HepG2 (cell line): ENCODE results near the gene SAMD4B. TPM values are rescaled to one million over a fixed set of nuclear protein-coding genes. Genes with fewer than 3 reads are reported as not detected.
A peak's percentile ranks its signal among the peaks of the same experiment; 100 is the strongest.

Experiments used
- AGO2 ChIP-seq: fragments of 200-400 bp; formaldehyde crosslinking; optimal IDR thresholded peaks from 2 replicates; pipeline ENCODE3; 2017; ENCODE audit warnings: mild to moderate bottlenecking, low read depth, low read length, moderate library complexity
- AHDC1 ChIP-seq: sonication (generic); formaldehyde crosslinking; IDR thresholded peaks from 2 replicates; pipeline ENCODE4 v1.5.1; 2020; ENCODE audit warnings: mild to moderate bottlenecking, missing genetic modification reagents, borderline replicate concordance
- ATF6 ChIP-seq: sonication (generic); formaldehyde crosslinking; conservative IDR thresholded peaks from 2 replicates; pipeline ENCODE4 v1.4.0; 2020; ENCODE audit warnings: missing genetic modification reagents
- CBFB ChIP-seq: sonication (generic); formaldehyde crosslinking; IDR thresholded peaks from 2 replicates; pipeline ENCODE4 v1.4.0; 2020; ENCODE audit warnings: missing genetic modification reagents
- DPF2 ChIP-seq: sonication (generic); formaldehyde crosslinking; IDR thresholded peaks from 2 replicates; pipeline ENCODE4 v1.4.0; 2020; ENCODE audit warnings: mild to moderate bottlenecking, low read depth, missing genetic modification reagents, borderline replicate concordance
- KLF16 ChIP-seq, 2 experiments: sonication (generic) in 1 of 2; formaldehyde crosslinking in 1 of 2; IDR thresholded peaks; 2 replicates each; pipeline versions ENCODE4 v1.6.1 to v1.8.0; 2016 to 2023; ENCODE audit warnings: missing genetic modification reagents in 2 of 2, missing compliant biosample characterization in 1 of 2
- POLR2AphosphoS2 ChIP-seq: IDR thresholded peaks from 2 replicates; pipeline ENCODE4 v1.6.1; 2011; ENCODE audit warnings: low read depth, low read length, improper control_type of control experiment
- TOE1 ChIP-seq: sonication (generic); formaldehyde crosslinking; IDR thresholded peaks from 2 replicates; pipeline ENCODE4 v1.4.0; 2020; ENCODE audit warnings: mild to moderate bottlenecking, missing genetic modification reagents
- ZBTB38 ChIP-seq: sonication (generic); formaldehyde crosslinking; IDR thresholded peaks from 2 replicates; pipeline ENCODE4 v1.5.1; 2020; ENCODE audit warnings: mild to moderate bottlenecking, missing genetic modification reagents
- ZIK1 ChIP-seq: sonication (generic); formaldehyde crosslinking; IDR thresholded peaks from 2 replicates; pipeline ENCODE4 v1.5.0; 2020; ENCODE audit warnings: mild to moderate bottlenecking, low read depth, missing genetic modification reagents, borderline replicate concordance
- ZNF121 ChIP-seq: sonication (generic); formaldehyde crosslinking; IDR thresholded peaks from 2 replicates; pipeline ENCODE4 v1.5.0; 2020; ENCODE audit warnings: mild to moderate bottlenecking, missing genetic modification reagents
- ZNF740 ChIP-seq: sonication (generic); formaldehyde crosslinking; IDR thresholded peaks from 2 replicates; pipeline ENCODE4 v1.4.0; 2020; ENCODE audit warnings: missing genetic modification reagents
- ZNF766 ChIP-seq: sonication (generic); formaldehyde crosslinking; IDR thresholded peaks from 2 replicates; pipeline ENCODE4 v1.5.0; 2020; ENCODE audit warnings: missing genetic modification reagents, borderline replicate concordance
- polyA plus RNA-seq, 8 experiments: library from polyadenylated mRNA; depleted of rRNA in 3 of 8; stranded (reverse) in 7 of 8; unstranded in 1 of 8; fragments of >200 nt; fragmentation: Illumina TruSeq in 4 of 8; extraction: Trizol in 4 of 8; gene quantifications; 2 replicates each; pipeline versions ENCODE4 v1.2.1 to v1.2.3, GENCODE V29; 2011 to 2016; ENCODE audit warnings: low read depth in 4 of 8, missing spikeins in 1 of 8, mixed read lengths in 1 of 8; ENCODE audit not compliant: insufficient read depth in 1 of 8
- total RNA-seq, 5 experiments: library from RNA; depleted of rRNA; stranded (reverse); fragments of >200 nt; fragmentation: Illumina TruSeq; extraction: Trizol; gene quantifications; 2 replicates each; pipeline ENCODE4 v1.2.3, GENCODE V29; 2016; ENCODE audit warnings: low read depth in 1 of 5
- TF ChIP-seq, protein P1 (sequence below): sonication (generic); formaldehyde crosslinking; IDR thresholded peaks from 2 replicates; pipeline ENCODE4 v1.5.1; 2020; ENCODE audit warnings: missing genetic modification reagents, mild to moderate bottlenecking, borderline replicate concordance
- TF ChIP-seq, protein P2 (sequence below): sonication (generic); formaldehyde crosslinking; IDR thresholded peaks from 2 replicates; pipeline ENCODE4 v1.4.0; 2020; ENCODE audit warnings: low read depth, mild to moderate bottlenecking, missing genetic modification reagents

Gene SAMD4B
- total and polyA plus RNA-seq, 2 of the 13 experiments (the other 11 are each of a cell fraction or from before 2014, with no cell fraction given) = 26.0 to 31.8 TPM

DNA sequence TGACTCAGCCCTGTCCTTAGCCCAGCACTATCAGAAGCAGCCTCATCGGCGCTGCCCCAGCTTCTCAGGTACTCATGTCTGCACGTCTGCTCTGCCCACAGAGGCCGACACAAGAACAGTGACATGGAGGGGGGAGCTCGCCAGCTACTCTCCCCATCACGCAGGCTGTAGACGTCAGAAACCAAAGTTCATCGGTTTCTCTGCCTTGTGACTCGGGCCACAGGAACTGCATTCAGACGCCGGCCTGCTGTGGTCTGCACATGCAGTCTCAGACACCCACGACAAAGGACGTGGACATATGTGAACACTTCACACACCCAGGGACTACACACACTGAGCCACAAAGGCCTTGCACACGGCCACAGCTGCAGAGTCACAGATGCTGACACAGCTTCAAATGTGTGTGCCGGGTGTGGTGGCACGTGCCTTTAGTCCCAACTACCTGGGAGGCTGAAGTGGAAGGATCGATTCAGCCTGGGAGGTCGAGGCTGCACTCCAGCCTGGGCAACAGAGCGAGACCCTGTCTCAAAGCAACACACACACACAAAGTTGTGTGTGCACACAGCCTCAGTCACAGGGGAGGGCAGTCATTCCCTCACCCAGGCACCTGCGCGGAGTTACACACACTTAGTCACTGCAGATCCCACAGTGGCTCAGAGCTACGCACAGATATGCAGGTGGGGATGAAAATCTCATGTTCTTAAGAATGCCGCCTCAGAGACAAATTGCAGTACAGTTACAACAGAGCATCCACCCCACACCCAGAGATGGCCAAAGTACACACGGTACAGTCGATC, 59.5 kb downstream of the SAMD4B start (continued):
- peak; percentile 68 for TF ChIP-seq AHDC1
- peak; percentile 70 for TF ChIP-seq ZNF740 (CRISPR knock-in tag)
- peak; percentile 66 for TF ChIP-seq ZIK1 (CRISPR knock-in tag)
- no peak for TF ChIP-seq ATF6
- no peak for TF ChIP-seq TOE1 (CRISPR knock-in tag)
- peak in 1 of 2 experiments; percentile 86; a peak in 2 of 4 replicates for TF ChIP-seq KLF16 (CRISPR knock-in tag; IDR thresholded peaks at IDR 0.05)
- TF ChIP-seq, protein P1, sequence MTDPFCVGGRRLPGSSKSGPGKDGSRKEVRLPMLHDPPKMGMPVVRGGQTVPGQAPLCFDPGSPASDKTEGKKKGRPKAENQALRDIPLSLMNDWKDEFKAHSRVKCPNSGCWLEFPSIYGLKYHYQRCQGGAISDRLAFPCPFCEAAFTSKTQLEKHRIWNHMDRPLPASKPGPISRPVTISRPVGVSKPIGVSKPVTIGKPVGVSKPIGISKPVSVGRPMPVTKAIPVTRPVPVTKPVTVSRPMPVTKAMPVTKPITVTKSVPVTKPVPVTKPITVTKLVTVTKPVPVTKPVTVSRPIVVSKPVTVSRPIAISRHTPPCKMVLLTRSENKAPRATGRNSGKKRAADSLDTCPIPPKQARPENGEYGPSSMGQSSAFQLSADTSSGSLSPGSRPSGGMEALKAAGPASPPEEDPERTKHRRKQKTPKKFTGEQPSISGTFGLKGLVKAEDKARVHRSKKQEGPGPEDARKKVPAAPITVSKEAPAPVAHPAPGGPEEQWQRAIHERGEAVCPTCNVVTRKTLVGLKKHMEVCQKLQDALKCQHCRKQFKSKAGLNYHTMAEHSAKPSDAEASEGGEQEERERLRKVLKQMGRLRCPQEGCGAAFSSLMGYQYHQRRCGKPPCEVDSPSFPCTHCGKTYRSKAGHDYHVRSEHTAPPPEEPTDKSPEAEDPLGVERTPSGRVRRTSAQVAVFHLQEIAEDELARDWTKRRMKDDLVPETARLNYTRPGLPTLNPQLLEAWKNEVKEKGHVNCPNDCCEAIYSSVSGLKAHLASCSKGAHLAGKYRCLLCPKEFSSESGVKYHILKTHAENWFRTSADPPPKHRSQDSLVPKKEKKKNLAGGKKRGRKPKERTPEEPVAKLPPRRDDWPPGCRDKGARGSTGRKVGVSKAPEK (CRISPR knock-in tag) = no peak
- TF ChIP-seq, protein P2, sequence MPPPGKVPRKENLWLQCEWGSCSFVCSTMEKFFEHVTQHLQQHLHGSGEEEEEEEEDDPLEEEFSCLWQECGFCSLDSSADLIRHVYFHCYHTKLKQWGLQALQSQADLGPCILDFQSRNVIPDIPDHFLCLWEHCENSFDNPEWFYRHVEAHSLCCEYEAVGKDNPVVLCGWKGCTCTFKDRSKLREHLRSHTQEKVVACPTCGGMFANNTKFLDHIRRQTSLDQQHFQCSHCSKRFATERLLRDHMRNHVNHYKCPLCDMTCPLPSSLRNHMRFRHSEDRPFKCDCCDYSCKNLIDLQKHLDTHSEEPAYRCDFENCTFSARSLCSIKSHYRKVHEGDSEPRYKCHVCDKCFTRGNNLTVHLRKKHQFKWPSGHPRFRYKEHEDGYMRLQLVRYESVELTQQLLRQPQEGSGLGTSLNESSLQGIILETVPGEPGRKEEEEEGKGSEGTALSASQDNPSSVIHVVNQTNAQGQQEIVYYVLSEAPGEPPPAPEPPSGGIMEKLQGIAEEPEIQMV (CRISPR knock-in tag) = peak; percentile 77
- peak; percentile 50 for TF ChIP-seq AGO2
- peak; percentile 100 for TF ChIP-seq ZNF121 (CRISPR knock-in tag)
- TF ChIP-seq POLR2AphosphoS2 = peak; percentile 59; the same call in 1 of the 2 replicates
- TF ChIP-seq ZNF766 (CRISPR knock-in tag) = peak; percentile 66; the same call in 1 of the 2 replicates
- TF ChIP-seq ZBTB38 = peak; percentile 66
- peak; percentile 29 for TF ChIP-seq CBFB (CRISPR knock-in tag)
- peak; percentile 79 for TF ChIP-seq DPF2 (CRISPR knock-in tag)
